ENCODE measurements around the gene DCC.

DNA sequence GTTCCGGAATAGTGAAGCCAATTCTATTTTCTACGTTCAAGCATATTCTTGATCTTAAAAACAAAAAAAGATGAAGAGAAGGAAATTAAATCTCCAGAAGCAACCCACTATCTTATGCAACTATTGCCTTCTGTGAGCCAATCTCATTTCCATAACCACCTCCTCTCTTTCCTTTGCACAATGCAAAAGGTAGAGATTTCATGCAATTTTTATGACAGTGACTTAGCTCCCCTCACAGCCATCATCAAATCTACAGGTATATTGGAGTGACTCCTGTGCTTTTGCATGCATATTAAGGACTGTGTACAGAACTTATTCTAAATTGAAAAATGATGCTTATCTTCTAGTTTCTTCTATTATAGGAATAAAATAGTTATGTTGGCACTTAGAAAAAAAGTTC, 191.8 kb downstream of the DCC start:
- TF ChIP-seq POLR2A (IDR thresholded peaks at IDR 0.05; ENCODE audit: low read length): no peak
- TF ChIP-seq GATA1 (IDR thresholded peaks at IDR 0.05; ENCODE audit: low read depth, low read length): no peak
